Gastroesophageal sphincter (tissue), 4 donors: ENCODE results near the gene RPTN. TPM values are rescaled to one million over a fixed set of nuclear protein-coding genes. Genes with fewer than 3 reads are reported as not detected.
A peak's percentile ranks its signal among the peaks of the same experiment; 100 is the strongest.

ENCODE experiments used
- ATAC-seq: fragments of 150-250 bp; one replicate; pipeline ENCODE4 v1.9.1; 2016; ENCODE audit warnings: mild to moderate bottlenecking, moderate library complexity
- H3K27ac ChIP-seq, 4 donors: fragments of 200-600 bp; sonication (generic) in 3 of 4; 1 replicate in 3 of 4; 2 replicates in 1 of 4; pipeline ENCODE4 v1.5.1; 2016 to 2019
- H3K27me3 ChIP-seq: fragments of 200-600 bp; sonication (generic); one replicate; pipeline ENCODE4 v1.5.1; 2019
- H3K36me3 ChIP-seq, 2 donors: fragments of 200-600 bp; sonication (generic); one replicate each; pipeline ENCODE4 v1.5.1; 2019; ENCODE audit warnings: control low read depth in 1 of 2
- H3K4me1 ChIP-seq, 3 donors: fragments of 200-600 bp; sonication (generic); 1 replicate in 2 of 3; 2 replicates in 1 of 3; pipeline ENCODE4 v1.5.1; 2016 to 2019; ENCODE audit warnings: control low read depth in 2 of 3
- H3K4me3 ChIP-seq, 2 donors: fragments of 200-600 bp; sonication (generic); one replicate each; pipeline ENCODE4 v1.5.1; 2019; ENCODE audit warnings: mild to moderate bottlenecking in 1 of 2, moderate library complexity in 1 of 2
- H3K9me3 ChIP-seq, 3 donors: fragments of 200-600 bp; sonication (generic); one replicate each; pipeline ENCODE4 v1.5.1; 2017 to 2019; ENCODE audit warnings: control low read depth in 2 of 3
- CTCF ChIP-seq, 4 experiments: fragments of 200-600 bp in 2 of 4; fragments of 450-650 bp in 2 of 4; sonication (generic) in 1 of 4; IDR thresholded peaks; one replicate each; pipeline ENCODE4 v1.5.1; 2017 to 2019; ENCODE audit warnings: antibody characterized with exemption in 4 of 4, mild to moderate bottlenecking in 2 of 4, moderate library complexity in 2 of 4
- EP300 ChIP-seq: sonication (generic); formaldehyde crosslinking; IDR thresholded peaks from one replicate; pipeline ENCODE4 v1.6.1; 2017; ENCODE audit warnings: antibody characterized with exemption, mild to moderate bottlenecking
- POLR2A ChIP-seq, 2 donors: fragments of 450-650 bp; IDR thresholded peaks; one replicate each; pipeline ENCODE4 v1.6.1; 2017; ENCODE audit warnings: antibody characterized with exemption in 2 of 2, mild to moderate bottlenecking in 2 of 2, moderate library complexity in 1 of 2
- POLR2AphosphoS5 ChIP-seq: sonication (generic); formaldehyde crosslinking; IDR thresholded peaks from one replicate; pipeline ENCODE4 v1.6.1; 2017; ENCODE audit warnings: antibody characterized with exemption
- WGBS, 2 donors: methylation state at CpG; one replicate each; pipeline ENCODE4 v1.1.5; 2018; ENCODE audit warnings: low coverage in 1 of 2; 5-methylcytosine and 5-hydroxymethylcytosine counted together
- total RNA-seq, 4 donors: library from RNA; depleted of rRNA; stranded (reverse); fragments of >200 nt; gene quantifications; one replicate each; pipeline ENCODE4 v1.1.0, GENCODE V29; 2016

RPTN gene
- total RNA-seq, 4 donors from 2014 or later: not detected

DNA sequence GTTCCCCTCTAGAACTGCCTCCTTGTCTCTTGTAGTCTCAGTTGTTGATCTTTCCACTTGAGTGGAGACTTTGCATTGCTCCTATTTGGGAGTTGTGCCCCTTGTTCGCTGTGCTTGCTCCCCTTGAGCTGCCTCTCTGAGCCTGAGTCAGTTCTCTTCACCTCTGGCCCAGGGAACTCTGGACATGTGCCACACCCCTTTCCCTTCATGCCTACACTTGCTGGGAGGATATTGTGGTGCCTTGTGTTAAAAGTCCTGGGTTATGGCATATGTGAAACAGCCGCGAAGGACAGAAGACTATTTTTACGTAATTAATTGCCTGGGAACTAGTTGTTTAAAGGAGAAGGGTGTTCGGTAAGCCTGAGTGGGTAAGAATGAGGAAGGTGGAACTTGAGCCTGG lies 32.2 kb upstream of the RPTN start:
- TF ChIP-seq EP300 (no peak), POLR2A (IDR thresholded peaks at IDR 0.05) (no peak)
- WGBS, 2 donors: 63 to 80% methylated on average over 1 to 4 of the region's 5 CpGs
- Histone ChIP-seq H3K27ac (no peak overlapping the region), H3K9me3 (no peaks in the 10 kb centered on the region), H3K36me3 (no peaks in the 10 kb centered on the region), H3K4me3 (no peak overlapping the region), H3K27me3 (no peaks in the 10 kb centered on the region), H3K4me1 (peaks cover 0 to 19% (median 0%) of the 10 kb centered on the region in 3 donors)
- no peak for ATAC-seq

- TF ChIP-seq POLR2A (IDR thresholded peaks at IDR 0.05) (no peak), POLR2AphosphoS5 (peak; percentile 17)
- ATAC-seq: peak; percentile 13
These were observed 31.6 kb upstream of the RPTN start for GRCh38 chr1:152190589-152190988.

GRCh38 chr1:152189657-152190442 lies 30.8 kb upstream of the RPTN start:
- H3K27me3 ChIP-seq: no peaks in the 10 kb centered on the region
- peak overlapping the region in 2 of 4 donors; percentile 65 to 83 for H3K27ac ChIP-seq
- 22 to 26% methylated on average over 7 to 9 of the region's 9 CpGs for WGBS, 2 donors
- TF ChIP-seq EP300 (no peak), POLR2A (IDR thresholded peaks at IDR 0.05) (no peak), CTCF (IDR thresholded peaks at IDR 0.05) (peak; percentile 42 to 74 (median 54)), POLR2AphosphoS5 (no peak)
- ATAC-seq: no peak
- H3K4me1 ChIP-seq: peaks cover 0 to 19% (median 0%) of the 10 kb centered on the region in 3 donors
- no peaks in the 10 kb centered on the region for H3K9me3 ChIP-seq
- H3K36me3 ChIP-seq: no peaks in the 10 kb centered on the region
- peak overlapping the region; percentile 13 to 61 for H3K4me3 ChIP-seq

More at GRCh38 chr1:152190589-152190988, 31.6 kb upstream of the RPTN start:
- Histone ChIP-seq H3K4me1 (peaks cover 0 to 19% (median 0%) of the 10 kb centered on the region in 3 donors), H3K4me3 (no peak overlapping the region), H3K36me3 (no peaks in the 10 kb centered on the region), H3K9me3 (no peaks in the 10 kb centered on the region), H3K27ac (no peak overlapping the region), H3K27me3 (no peaks in the 10 kb centered on the region)
- 42 to 81% methylated on average over 2 of the region's 2 CpGs for WGBS, 2 donors

DNA sequence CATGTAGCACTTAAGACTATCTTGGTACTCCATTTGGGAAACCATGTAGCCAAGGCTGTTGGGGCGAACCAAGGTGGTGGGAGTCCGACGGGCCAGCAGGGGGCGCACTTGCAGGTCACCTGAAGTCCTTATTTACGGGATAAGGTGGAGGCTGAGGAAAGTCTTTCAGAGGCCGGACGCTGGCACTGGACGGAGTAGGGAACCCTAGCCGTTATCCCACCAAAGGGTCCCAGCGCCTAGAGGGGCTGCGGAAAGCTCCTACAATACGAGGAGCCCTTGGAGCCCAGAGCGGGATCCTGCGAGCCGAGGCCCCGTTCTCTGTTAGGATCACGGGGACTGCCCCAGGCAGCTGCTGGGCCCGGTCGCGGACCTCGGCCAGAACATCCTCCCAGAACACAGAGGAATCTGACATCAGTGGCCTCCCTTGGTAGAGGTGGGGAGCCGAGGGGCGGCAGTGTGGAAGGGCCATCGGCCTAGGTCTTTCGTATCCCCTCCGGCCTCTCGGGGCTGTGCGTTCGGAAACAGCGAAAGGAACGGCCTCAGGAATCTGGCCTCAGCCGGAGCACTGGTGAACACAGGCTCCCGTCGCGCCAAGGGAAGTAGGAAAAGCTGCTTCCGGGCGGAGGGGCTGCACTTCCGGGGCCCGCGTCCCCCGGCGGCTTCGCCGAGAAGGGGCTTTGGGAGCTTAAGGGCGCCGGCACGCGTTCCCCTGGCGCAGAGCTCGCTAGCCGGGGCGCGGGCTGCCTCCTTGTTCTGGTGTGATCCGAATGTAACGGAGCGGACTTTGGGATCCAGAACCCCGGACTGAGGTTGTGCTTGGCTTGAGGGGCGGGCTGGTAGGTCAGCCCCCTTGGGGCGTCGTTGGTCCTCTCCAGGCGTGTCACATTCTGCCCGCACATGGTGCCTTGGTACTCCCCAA lies 29.9 kb upstream of the RPTN start:
- H3K27ac ChIP-seq: peak overlapping the region in 3 of 4 donors; percentile 65 to 83 (median 66)
- peak; percentile 65 for ATAC-seq
- peak; percentile 45 to 83 (median 68) for TF ChIP-seq CTCF (IDR thresholded peaks at IDR 0.05)
- no peak for TF ChIP-seq POLR2AphosphoS5
- H3K4me1 ChIP-seq: peaks cover 0 to 19% (median 0%) of the 10 kb centered on the region in 3 donors
- peaks cover 1% of the 10 kb centered on the region for H3K27me3 ChIP-seq
- WGBS, 2 donors: 13% methylated on average over 10 of the region's 62 CpGs; no CpG with 5 or more reads in 1 of the 2 donors
- no peaks in the 10 kb centered on the region for H3K36me3 ChIP-seq
- H3K9me3 ChIP-seq: no peaks in the 10 kb centered on the region
- peak overlapping the region; percentile 13 to 61 for H3K4me3 ChIP-seq

GRCh38 chr1:152186556-152187285 lies 27.7 kb upstream of the RPTN start:
- no peaks in the 10 kb centered on the region for H3K36me3 ChIP-seq
- TF ChIP-seq POLR2A (IDR thresholded peaks at IDR 0.05) (no peak), CTCF (IDR thresholded peaks at IDR 0.05) (no peak), POLR2AphosphoS5 (no peak), EP300 (no peak)
- H3K4me1 ChIP-seq: peaks cover 0 to 19% (median 0%) of the 10 kb centered on the region in 3 donors
- H3K4me3 ChIP-seq: no peak overlapping the region
- ATAC-seq: no peak
- peaks cover 5% of the 10 kb centered on the region for H3K27me3 ChIP-seq
- H3K9me3 ChIP-seq: no peaks in the 10 kb centered on the region
- 75 to 77% methylated on average over 5 of the region's 5 CpGs for WGBS, 2 donors
- no peak overlapping the region for H3K27ac ChIP-seq
